HEK293T (cell line): Measurements from ENCODE around the gene METTL16.

Experiments
- ARNT ChIP-seq: fragments of 450-650 bp; IDR thresholded peaks from 2 replicates; pipeline ENCODE4 v1.6.1; 2017; ENCODE audit warnings: mild to moderate bottlenecking
- BHLHE40 ChIP-seq: fragments of 450-650 bp; IDR thresholded peaks from 2 replicates; pipeline ENCODE4 v1.6.1; 2016; ENCODE audit warnings: mild to moderate bottlenecking, moderate library complexity, borderline replicate concordance
- ELF4 ChIP-seq: fragments of 450-650 bp; IDR thresholded peaks from 2 replicates; pipeline ENCODE4 v1.6.1; 2017; ENCODE audit warnings: antibody characterized with exemption
- FOXA1 ChIP-seq: fragments of 450-650 bp; IDR thresholded peaks from 2 replicates; pipeline ENCODE4 v1.6.1; 2016; ENCODE audit warnings: mild to moderate bottlenecking
- FOXK2 ChIP-seq: fragments of 450-650 bp; IDR thresholded peaks from 2 replicates; pipeline ENCODE4 v1.6.1; 2016; ENCODE audit warnings: mild to moderate bottlenecking
- FOXM1 ChIP-seq: fragments of 450-650 bp; IDR thresholded peaks from 2 replicates; pipeline ENCODE4 v1.6.1; 2017; ENCODE audit warnings: mild to moderate bottlenecking, borderline replicate concordance
- HDGF ChIP-seq: fragments of 450-650 bp; IDR thresholded peaks from 2 replicates; pipeline ENCODE4 v1.6.1; 2017; ENCODE audit warnings: antibody characterized with exemption, borderline replicate concordance
- L3MBTL2 ChIP-seq: fragments of 450-650 bp; conservative IDR thresholded peaks from 2 replicates; pipeline ENCODE4 v1.6.1; 2016; ENCODE audit warnings: mild to moderate bottlenecking
- NFRKB ChIP-seq: fragments of 450-650 bp; IDR thresholded peaks from 2 replicates; pipeline ENCODE4 v1.6.1; 2016; ENCODE audit warnings: mild to moderate bottlenecking, moderate library complexity
- SP1 ChIP-seq: fragments of 450-650 bp; IDR thresholded peaks from 2 replicates; pipeline ENCODE4 v1.6.1; 2017
- SUZ12 ChIP-seq: fragments of 450-650 bp; IDR thresholded peaks from 2 replicates; pipeline ENCODE4 v1.6.1; 2016; ENCODE audit warnings: mild to moderate bottlenecking
- TARDBP ChIP-seq: fragments of 450-650 bp; IDR thresholded peaks from 2 replicates; pipeline ENCODE4 v1.6.1; 2016
- ZNF384 ChIP-seq: fragments of 450-650 bp; IDR thresholded peaks from 2 replicates; pipeline ENCODE4 v1.6.1; 2016
- TF ChIP-seq, protein P1 (sequence below): fragments of 450-650 bp; IDR thresholded peaks from 2 replicates; pipeline ENCODE4 v1.6.1; 2016

DNA sequence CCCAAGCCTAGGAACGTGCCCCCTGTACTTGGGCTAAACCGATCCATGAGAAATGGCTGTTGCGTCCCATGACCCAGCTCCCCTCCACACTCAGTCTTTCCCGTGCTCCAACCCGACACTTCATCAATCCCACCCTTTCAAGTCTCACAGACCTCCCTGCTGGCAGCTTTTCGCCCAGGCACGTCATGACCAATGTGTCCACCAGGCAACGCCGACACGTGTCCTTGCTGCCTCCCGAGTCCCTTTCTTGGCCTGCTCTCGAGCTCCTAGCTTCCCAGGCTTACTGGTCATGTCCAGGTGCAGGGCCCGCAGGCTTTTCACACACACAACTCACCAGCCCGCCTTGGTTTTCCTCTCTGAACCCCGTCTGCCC is 123.0 kb downstream of the METTL16 start:
- TF ChIP-seq, protein P1, sequence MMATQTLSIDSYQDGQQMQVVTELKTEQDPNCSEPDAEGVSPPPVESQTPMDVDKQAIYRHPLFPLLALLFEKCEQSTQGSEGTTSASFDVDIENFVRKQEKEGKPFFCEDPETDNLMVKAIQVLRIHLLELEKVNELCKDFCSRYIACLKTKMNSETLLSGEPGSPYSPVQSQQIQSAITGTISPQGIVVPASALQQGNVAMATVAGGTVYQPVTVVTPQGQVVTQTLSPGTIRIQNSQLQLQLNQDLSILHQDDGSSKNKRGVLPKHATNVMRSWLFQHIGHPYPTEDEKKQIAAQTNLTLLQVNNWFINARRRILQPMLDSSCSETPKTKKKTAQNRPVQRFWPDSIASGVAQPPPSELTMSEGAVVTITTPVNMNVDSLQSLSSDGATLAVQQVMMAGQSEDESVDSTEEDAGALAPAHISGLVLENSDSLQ = no peak
- TF ChIP-seq SUZ12 (no peak), FOXM1 (no peak), TARDBP (no peak), BHLHE40 (no peak), SP1 (no peak), ARNT (no peak), HDGF (no peak), ZNF384 (no peak), NFRKB (no peak), FOXA1 (no peak), L3MBTL2 (no peak), FOXK2 (no peak), ELF4 (no peak)
